Measurements from ENCODE around the gene IFT20. TPM values are rescaled to one million over a fixed set of nuclear protein-coding genes. Genes with fewer than 3 reads are reported as not detected.
A peak's percentile ranks its signal among the peaks of the same experiment; 100 is the strongest.

Gene IFT20
- total and polyA plus RNA-seq, 10 of the 15 experiments (the other 5 are each of a cell fraction or from before 2014, with no cell fraction given) = 9.4 to 38.2 (median 19.1) TPM

DNA sequence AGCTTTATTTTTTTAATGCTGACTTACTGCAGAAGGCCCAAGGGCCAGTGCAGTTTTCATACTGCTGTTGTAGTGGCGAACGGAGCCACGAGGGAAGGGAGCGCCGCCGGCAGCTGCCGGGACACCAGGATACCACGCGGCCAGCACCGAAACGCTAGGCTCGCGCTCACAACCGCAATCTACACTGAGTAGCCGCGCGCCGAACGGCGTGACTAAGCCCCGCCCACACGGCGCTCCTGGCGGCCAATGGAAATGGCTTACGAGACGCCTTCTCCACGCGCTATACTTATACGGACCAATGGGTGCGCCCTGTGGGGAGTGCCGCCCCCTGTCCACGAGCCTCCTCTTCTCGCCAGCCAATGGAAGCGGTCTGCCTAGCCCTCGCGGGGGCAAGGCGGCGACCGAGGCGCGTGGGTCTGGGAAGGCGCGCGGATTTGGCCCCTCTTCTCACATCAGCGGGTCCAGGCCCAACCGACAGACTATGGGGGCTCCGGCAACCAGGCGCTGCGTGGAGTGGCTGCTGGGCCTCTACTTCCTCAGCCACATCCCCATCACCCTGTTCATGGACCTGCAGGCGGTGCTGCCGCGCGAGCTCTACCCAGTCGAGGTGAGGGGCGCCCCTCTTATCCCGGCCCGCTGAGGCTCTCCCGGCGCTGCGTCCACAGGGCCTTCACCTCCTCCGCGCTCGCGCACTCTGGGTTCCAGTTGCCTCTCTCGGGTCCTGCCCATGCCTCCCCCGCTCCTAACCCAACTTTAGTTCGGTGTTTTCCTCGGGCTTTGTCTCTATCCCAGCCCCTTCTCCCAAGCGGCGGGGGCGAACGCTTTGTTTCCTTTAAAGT is 16.3 kb downstream of the IFT20 start, which contains the start of gene TMEM97 (continued):
- TF ChIP-seq NR2F1 (conservative IDR thresholded peaks at IDR 0.05) (no peak; the same call in 1 of the 2 replicates), NR2C2 (IDR thresholded peaks at IDR 0.05; ENCODE audit: borderline replicate concordance, control insufficient read depth, insufficient read length, low read depth) (no peak), HDAC2 (IDR thresholded peaks at IDR 0.05) (no peak), KDM1A (IDR thresholded peaks at IDR 0.05; ENCODE audit: borderline replicate concordance) (no peak), PAX8 (IDR thresholded peaks at IDR 0.05) (no peak), HDAC6 (IDR thresholded peaks at IDR 0.05; ENCODE audit: unreplicated experiment) (no peak), ZBED1 (IDR thresholded peaks at IDR 0.05; ENCODE audit: borderline replicate concordance) (no peak), YBX1 (IDR thresholded peaks at IDR 0.05) (no peak), BRCA1 (IDR thresholded peaks at IDR 0.05; ENCODE audit: low read depth, low read length) (no peak), ZZZ3 (IDR thresholded peaks at IDR 0.05; ENCODE audit: control insufficient read depth, insufficient read length, low read depth) (no peak), BCL11A (IDR thresholded peaks at IDR 0.05; ENCODE audit: low read depth, low read length) (no peak), WRNIP1 (IDR thresholded peaks at IDR 0.05; ENCODE audit: borderline replicate concordance, low read depth, low read length) (no peak), CHD1 (IDR thresholded peaks at IDR 0.05; ENCODE audit: low read depth, low read length) (no peak), RAD51 (IDR thresholded peaks at IDR 0.05) (0 out of 2 replicates have a peak, but pooled peaks have one; percentile 27)
- TF ChIP-seq, protein P1, sequence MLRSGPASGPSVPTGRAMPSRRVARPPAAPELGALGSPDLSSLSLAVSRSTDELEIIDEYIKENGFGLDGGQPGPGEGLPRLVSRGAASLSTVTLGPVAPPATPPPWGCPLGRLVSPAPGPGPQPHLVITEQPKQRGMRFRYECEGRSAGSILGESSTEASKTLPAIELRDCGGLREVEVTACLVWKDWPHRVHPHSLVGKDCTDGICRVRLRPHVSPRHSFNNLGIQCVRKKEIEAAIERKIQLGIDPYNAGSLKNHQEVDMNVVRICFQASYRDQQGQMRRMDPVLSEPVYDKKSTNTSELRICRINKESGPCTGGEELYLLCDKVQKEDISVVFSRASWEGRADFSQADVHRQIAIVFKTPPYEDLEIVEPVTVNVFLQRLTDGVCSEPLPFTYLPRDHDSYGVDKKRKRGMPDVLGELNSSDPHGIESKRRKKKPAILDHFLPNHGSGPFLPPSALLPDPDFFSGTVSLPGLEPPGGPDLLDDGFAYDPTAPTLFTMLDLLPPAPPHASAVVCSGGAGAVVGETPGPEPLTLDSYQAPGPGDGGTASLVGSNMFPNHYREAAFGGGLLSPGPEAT (IDR thresholded peaks at IDR 0.05; ENCODE audit: low read depth) = peak; percentile 62
- TF ChIP-seq, protein P2, sequence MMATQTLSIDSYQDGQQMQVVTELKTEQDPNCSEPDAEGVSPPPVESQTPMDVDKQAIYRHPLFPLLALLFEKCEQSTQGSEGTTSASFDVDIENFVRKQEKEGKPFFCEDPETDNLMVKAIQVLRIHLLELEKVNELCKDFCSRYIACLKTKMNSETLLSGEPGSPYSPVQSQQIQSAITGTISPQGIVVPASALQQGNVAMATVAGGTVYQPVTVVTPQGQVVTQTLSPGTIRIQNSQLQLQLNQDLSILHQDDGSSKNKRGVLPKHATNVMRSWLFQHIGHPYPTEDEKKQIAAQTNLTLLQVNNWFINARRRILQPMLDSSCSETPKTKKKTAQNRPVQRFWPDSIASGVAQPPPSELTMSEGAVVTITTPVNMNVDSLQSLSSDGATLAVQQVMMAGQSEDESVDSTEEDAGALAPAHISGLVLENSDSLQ (IDR thresholded peaks at IDR 0.05) = no peak
- TF ChIP-seq, protein P3, sequence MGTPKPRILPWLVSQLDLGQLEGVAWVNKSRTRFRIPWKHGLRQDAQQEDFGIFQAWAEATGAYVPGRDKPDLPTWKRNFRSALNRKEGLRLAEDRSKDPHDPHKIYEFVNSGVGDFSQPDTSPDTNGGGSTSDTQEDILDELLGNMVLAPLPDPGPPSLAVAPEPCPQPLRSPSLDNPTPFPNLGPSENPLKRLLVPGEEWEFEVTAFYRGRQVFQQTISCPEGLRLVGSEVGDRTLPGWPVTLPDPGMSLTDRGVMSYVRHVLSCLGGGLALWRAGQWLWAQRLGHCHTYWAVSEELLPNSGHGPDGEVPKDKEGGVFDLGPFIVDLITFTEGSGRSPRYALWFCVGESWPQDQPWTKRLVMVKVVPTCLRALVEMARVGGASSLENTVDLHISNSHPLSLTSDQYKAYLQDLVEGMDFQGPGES (IDR thresholded peaks at IDR 0.05) = peak; percentile 73; the same call in 1 of the 2 replicates
- TF ChIP-seq, protein P4, sequence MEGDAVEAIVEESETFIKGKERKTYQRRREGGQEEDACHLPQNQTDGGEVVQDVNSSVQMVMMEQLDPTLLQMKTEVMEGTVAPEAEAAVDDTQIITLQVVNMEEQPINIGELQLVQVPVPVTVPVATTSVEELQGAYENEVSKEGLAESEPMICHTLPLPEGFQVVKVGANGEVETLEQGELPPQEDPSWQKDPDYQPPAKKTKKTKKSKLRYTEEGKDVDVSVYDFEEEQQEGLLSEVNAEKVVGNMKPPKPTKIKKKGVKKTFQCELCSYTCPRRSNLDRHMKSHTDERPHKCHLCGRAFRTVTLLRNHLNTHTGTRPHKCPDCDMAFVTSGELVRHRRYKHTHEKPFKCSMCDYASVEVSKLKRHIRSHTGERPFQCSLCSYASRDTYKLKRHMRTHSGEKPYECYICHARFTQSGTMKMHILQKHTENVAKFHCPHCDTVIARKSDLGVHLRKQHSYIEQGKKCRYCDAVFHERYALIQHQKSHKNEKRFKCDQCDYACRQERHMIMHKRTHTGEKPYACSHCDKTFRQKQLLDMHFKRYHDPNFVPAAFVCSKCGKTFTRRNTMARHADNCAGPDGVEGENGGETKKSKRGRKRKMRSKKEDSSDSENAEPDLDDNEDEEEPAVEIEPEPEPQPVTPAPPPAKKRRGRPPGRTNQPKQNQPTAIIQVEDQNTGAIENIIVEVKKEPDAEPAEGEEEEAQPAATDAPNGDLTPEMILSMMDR (IDR thresholded peaks at IDR 0.05 in 2 of 3, conservative IDR thresholded peaks at IDR 0.05 in 1 of 3; ENCODE audit: control insufficient read depth in 2 of 3, extremely low read depth in 1 of 3, insufficient read depth in 1 of 3, low read depth in 3 of 3, low read length in 3 of 3) = 0 out of 6 replicates have a peak, but pooled peaks of 2 of the 3 experiments have one; percentile 3 to 9
- TF ChIP-seq, protein P5, sequence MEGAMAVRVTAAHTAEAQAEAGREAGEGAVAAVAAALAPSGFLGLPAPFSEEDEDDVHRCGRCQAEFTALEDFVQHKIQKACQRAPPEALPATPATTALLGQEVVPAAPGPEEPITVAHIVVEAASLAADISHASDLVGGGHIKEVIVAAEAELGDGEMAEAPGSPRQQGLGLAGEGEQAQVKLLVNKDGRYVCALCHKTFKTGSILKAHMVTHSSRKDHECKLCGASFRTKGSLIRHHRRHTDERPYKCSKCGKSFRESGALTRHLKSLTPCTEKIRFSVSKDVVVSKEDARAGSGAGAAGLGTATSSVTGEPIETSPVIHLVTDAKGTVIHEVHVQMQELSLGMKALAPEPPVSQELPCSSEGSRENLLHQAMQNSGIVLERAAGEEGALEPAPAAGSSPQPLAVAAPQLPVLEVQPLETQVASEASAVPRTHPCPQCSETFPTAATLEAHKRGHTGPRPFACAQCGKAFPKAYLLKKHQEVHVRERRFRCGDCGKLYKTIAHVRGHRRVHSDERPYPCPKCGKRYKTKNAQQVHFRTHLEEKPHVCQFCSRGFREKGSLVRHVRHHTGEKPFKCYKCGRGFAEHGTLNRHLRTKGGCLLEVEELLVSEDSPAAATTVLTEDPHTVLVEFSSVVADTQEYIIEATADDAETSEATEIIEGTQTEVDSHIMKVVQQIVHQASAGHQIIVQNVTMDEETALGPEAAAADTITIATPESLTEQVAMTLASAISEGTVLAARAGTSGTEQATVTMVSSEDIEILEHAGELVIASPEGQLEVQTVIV (IDR thresholded peaks at IDR 0.05; ENCODE audit: borderline replicate concordance, partially characterized antibody) = no peak
- TF ChIP-seq, protein P6, sequence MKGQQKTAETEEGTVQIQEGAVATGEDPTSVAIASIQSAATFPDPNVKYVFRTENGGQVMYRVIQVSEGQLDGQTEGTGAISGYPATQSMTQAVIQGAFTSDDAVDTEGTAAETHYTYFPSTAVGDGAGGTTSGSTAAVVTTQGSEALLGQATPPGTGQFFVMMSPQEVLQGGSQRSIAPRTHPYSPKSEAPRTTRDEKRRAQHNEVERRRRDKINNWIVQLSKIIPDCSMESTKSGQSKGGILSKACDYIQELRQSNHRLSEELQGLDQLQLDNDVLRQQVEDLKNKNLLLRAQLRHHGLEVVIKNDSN (IDR thresholded peaks at IDR 0.05; ENCODE audit: borderline replicate concordance, extremely low read length, insufficient read depth, low read depth, low read length) = no peak
